Caco-2 (cell line): ENCODE results near the gene NRCAM. TPM values are rescaled to one million over a fixed set of nuclear protein-coding genes. Genes with fewer than 3 reads are reported as not detected.
A peak's percentile ranks its signal among the peaks of the same experiment; 100 is the strongest.

Source experiments
- BruUV-seq: library from RNA; stranded (reverse); fragments of 400-500 nt; replicated peaks from 2 replicates; lab custom pipeline; 2021; lab: Mats Ljungman, UMichigan
- CTCF ChIA-PET: fragments of 300-600 bp; sonication (Branson Sonifier 250); formaldehyde crosslinking; loops from one replicate; lab custom pipeline; 2022; ENCODE audit warnings: antibody characterized with exemption; lab: Charles Lee
- POLR2A ChIA-PET: fragments of 300-600 bp; sonication (Branson Sonifier 250); formaldehyde crosslinking; loops from one replicate; lab custom pipeline; 2022; ENCODE audit warnings: antibody characterized with exemption; lab: Charles Lee
- DNase-seq, 2 experiments: peaks; one replicate each; pipeline versions ENCODE4 v3.0.0 to v3.0.0-alpha.2; 2020 to 2022
- H3K27me3 ChIP-seq: replicated peaks from 2 replicates; pipeline ENCODE4 v1.6.0; 2011; ENCODE audit warnings: low read length; ENCODE audit not compliant: control insufficient read depth, insufficient read depth
- H3K36me3 ChIP-seq: 2 replicates; pipeline ENCODE4 v1.5.1; 2011; ENCODE audit warnings: low read length; ENCODE audit not compliant: control insufficient read depth, insufficient read depth
- H3K4me1 ChIP-seq: fragments of 250-450 bp; sonication (Bioruptor Pico); 2 replicates; pipeline ENCODE4 v1.5.1; 2020; ENCODE audit warnings: mild to moderate bottlenecking
- H3K4me3 ChIP-seq: 2 replicates; pipeline ENCODE4 v1.5.1; 2011; ENCODE audit warnings: low read depth, mild to moderate bottlenecking, control low read depth, low read length
- H3K9me3 ChIP-seq: fragments of 250-450 bp; sonication (Bioruptor Pico); 2 replicates; pipeline ENCODE4 v1.5.1; 2020; ENCODE audit warnings: mild to moderate bottlenecking, moderate library complexity
- H3K27ac Mint-ChIP-seq: one replicate; pipeline ENCODE4 v1.8.0; 2022; ENCODE audit warnings: mixed read lengths; ENCODE audit not compliant: unreplicated experiment
- H3K27me3 Mint-ChIP-seq: one replicate; pipeline ENCODE4 v1.8.0; 2022; ENCODE audit warnings: mixed read lengths; ENCODE audit not compliant: insufficient read depth, unreplicated experiment
- H3K36me3 Mint-ChIP-seq: one replicate; pipeline ENCODE4 v1.8.0; 2022; ENCODE audit warnings: mild to moderate bottlenecking, mixed read lengths; ENCODE audit not compliant: insufficient read depth, unreplicated experiment
- H3K4me1 Mint-ChIP-seq: one replicate; pipeline ENCODE4 v1.8.0; 2022; ENCODE audit warnings: low read depth, mixed read lengths; ENCODE audit not compliant: unreplicated experiment
- H3K4me3 Mint-ChIP-seq: one replicate; pipeline ENCODE4 v1.8.0; 2022; ENCODE audit warnings: mild to moderate bottlenecking, moderate library complexity, mixed read lengths; ENCODE audit not compliant: unreplicated experiment
- H3K9me3 Mint-ChIP-seq: one replicate; pipeline ENCODE4 v1.8.0; 2022; ENCODE audit warnings: mixed read lengths; ENCODE audit not compliant: unreplicated experiment
- intact Hi-C: fragments of 100-400 bp; cut with micrococcal nuclease; formaldehyde crosslinking; loops from one replicate; pipeline ENCODE4 v1.10.0; 2022; ENCODE audit not compliant: unreplicated experiment
- total RNA-seq: library from RNA; stranded (reverse); gene quantifications from 2 replicates; pipeline ENCODE4 v1.2.3, GENCODE V29; 2022
- TF ChIP-seq, protein P1 (sequence below), 2 experiments: fragments of 200-600 bp in 1 of 2; IDR thresholded peaks; 1 replicate in 1 of 2; 2 replicates in 1 of 2; pipeline versions ENCODE4 v1.5.1 to v1.8.0; 2011 to 2022; ENCODE audit warnings: antibody characterized with exemption in 1 of 2, control low read depth in 1 of 2, inconsistent platforms in 1 of 2, low read depth in 1 of 2, low read length in 1 of 2, mild to moderate bottlenecking in 1 of 2, moderate library complexity in 1 of 2; ENCODE audit not compliant: insufficient read depth in 1 of 2, severe bottlenecking in 1 of 2, unreplicated experiment in 1 of 2

NRCAM gene
- total RNA-seq, 1 experiment from 2014 or later = 96.2 TPM

DNA sequence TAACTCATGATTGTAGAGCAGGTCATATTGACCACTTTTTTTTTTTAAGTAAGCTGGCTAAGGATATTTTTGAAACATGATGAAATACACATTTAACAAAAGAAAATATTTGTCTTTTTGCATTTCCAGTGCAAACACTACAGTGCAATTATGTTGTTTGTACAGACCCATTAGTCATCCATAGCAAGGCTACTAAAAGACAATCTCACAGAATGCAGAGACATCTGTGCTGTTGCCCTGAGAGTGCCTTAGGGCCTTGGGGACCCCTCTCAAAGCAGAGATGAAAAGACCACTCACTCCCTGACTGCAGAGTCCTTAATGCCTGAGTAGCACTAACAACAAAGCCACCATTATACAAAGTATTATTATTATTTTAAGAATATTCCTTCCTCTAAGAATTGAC lies 104.5 kb downstream of the NRCAM start:
- ChIA-PET POLR2A (interaction anchor here (0.5 kb wide), 1 partner anchor 44 kb away, joined by 3 read pairs; no protein-coding TSS in a partner anchor), CTCF (no interaction called here)
- H3K36me3 Mint-ChIP-seq = peaks cover 5% of the 10 kb centered on the region
- no peak overlapping the region for H3K27ac Mint-ChIP-seq
- intact Hi-C loops = loop anchor here (1.0 to 10.0 kb wide), 2 partner anchors 10 to 347 kb away; partner anchors contain the start of gene LAMB1
- Histone ChIP-seq H3K4me3 (no peak overlapping the region), H3K27me3 (no peaks in the 10 kb centered on the region), H3K9me3 (no peaks in the 10 kb centered on the region), H3K36me3 (no peaks in the 10 kb centered on the region), H3K4me1 (peaks cover 43% of the 10 kb centered on the region)
- DNase-seq = peak in 1 of 2 experiments; percentile 48
- H3K27me3 Mint-ChIP-seq = no peaks in the 10 kb centered on the region
- H3K4me1 Mint-ChIP-seq = peaks cover 55% of the 10 kb centered on the region
- H3K9me3 Mint-ChIP-seq = no peaks in the 10 kb centered on the region
- no TSS peak for BruUV-seq
- TF ChIP-seq, protein P1, sequence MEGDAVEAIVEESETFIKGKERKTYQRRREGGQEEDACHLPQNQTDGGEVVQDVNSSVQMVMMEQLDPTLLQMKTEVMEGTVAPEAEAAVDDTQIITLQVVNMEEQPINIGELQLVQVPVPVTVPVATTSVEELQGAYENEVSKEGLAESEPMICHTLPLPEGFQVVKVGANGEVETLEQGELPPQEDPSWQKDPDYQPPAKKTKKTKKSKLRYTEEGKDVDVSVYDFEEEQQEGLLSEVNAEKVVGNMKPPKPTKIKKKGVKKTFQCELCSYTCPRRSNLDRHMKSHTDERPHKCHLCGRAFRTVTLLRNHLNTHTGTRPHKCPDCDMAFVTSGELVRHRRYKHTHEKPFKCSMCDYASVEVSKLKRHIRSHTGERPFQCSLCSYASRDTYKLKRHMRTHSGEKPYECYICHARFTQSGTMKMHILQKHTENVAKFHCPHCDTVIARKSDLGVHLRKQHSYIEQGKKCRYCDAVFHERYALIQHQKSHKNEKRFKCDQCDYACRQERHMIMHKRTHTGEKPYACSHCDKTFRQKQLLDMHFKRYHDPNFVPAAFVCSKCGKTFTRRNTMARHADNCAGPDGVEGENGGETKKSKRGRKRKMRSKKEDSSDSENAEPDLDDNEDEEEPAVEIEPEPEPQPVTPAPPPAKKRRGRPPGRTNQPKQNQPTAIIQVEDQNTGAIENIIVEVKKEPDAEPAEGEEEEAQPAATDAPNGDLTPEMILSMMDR (IDR thresholded peaks at IDR 0.05; ENCODE audit: insufficient read depth in 1 of 2, low read depth in 1 of 2, low read length in 1 of 2, severe bottlenecking in 1 of 2, unreplicated experiment in 1 of 2) = no peak
- no peak overlapping the region for H3K4me3 Mint-ChIP-seq

DNA sequence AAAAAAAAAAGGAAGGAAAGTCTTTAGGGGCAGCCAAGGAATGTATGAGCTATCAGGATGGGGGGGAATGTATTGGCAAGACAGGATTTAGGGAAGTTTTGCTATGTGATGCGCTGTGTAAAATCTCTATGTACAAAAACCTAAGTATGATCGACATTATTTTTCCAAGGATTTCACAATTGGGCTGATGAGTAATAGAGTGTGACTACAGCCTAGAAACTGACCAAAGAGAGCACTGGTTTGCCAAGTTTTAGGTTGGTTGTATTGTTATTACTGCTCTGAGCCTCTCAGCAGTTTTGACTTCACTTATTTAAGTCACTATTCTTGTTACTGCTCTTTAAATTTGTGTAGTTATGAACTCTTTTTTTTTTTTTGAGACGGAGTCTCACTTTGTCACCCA lies 107.3 kb downstream of the NRCAM start:
- Histone ChIP-seq H3K9me3 (no peaks in the 10 kb centered on the region), H3K4me1 (peaks cover 56% of the 10 kb centered on the region), H3K4me3 (no peak overlapping the region), H3K27me3 (no peaks in the 10 kb centered on the region), H3K36me3 (no peaks in the 10 kb centered on the region)
- ChIA-PET CTCF (no interaction called here), POLR2A (no interaction called here)
- Mint-ChIP-seq H3K27me3 (no peaks in the 10 kb centered on the region), H3K4me1 (peaks cover 59% of the 10 kb centered on the region), H3K36me3 (peaks cover 11% of the 10 kb centered on the region), H3K9me3 (no peaks in the 10 kb centered on the region), H3K27ac (peak overlapping the region; percentile 23), H3K4me3 (no peak overlapping the region)
- TF ChIP-seq, protein P1 (IDR thresholded peaks at IDR 0.05; ENCODE audit: insufficient read depth in 1 of 2, low read depth in 1 of 2, low read length in 1 of 2, severe bottlenecking in 1 of 2, unreplicated experiment in 1 of 2) = no peak
- intact Hi-C loops = no loop called here
- no TSS peak for BruUV-seq
- DNase-seq = no peak

DNA sequence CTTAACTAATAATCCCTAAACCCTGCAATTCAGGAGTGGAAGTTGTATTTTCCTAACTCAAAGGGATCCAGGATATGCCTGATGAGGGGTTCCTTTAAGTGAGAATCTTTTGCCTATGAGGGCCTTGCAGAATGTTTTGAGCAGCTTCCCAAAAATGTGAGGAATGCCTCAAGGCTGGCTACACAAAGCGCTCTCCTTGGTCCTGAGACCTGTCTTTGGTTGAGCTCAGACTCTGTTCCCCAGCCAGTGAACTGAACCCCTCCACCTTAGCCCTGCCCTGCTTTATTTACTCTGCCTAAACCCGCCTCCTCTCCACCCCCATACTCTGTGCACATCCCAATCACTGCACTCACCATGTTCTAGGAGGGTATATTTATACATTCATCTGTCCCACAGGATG lies 108.6 kb downstream of the NRCAM start:
- POLR2A ChIA-PET = no interaction called here
- H3K4me3 Mint-ChIP-seq = no peak overlapping the region
- peaks cover 46% of the 10 kb centered on the region for H3K4me1 Mint-ChIP-seq
- BruUV-seq = no TSS peak
- TF ChIP-seq, protein P1 (IDR thresholded peaks at IDR 0.05; ENCODE audit: insufficient read depth in 1 of 2, low read depth in 1 of 2, low read length in 1 of 2, severe bottlenecking in 1 of 2, unreplicated experiment in 1 of 2) = no peak
- intact Hi-C loops = no loop called here
- no peaks in the 10 kb centered on the region for H3K36me3 ChIP-seq
- H3K36me3 Mint-ChIP-seq = peaks cover 11% of the 10 kb centered on the region
- H3K27me3 Mint-ChIP-seq = no peaks in the 10 kb centered on the region
- no peaks in the 10 kb centered on the region for H3K9me3 ChIP-seq
- no peaks in the 10 kb centered on the region for H3K9me3 Mint-ChIP-seq
- CTCF ChIA-PET = interaction anchor here (1.4 kb wide), 1 partner anchor 10 kb away, joined by 11 read pairs; no protein-coding TSS in a partner anchor
- DNase-seq = peak; percentile 72 to 75
- no peaks in the 10 kb centered on the region for H3K27me3 ChIP-seq
- peaks cover 51% of the 10 kb centered on the region for H3K4me1 ChIP-seq
- H3K27ac Mint-ChIP-seq = peak overlapping the region; percentile 23
- no peak overlapping the region for H3K4me3 ChIP-seq
